Panc1 (cell line): ENCODE results near the gene PRR29. TPM values are rescaled to one million over a fixed set of nuclear protein-coding genes. Genes with fewer than 3 reads are reported as not detected.

Experiments
- ATAC-seq: fragments of 200-7000 bp; cut with Tn5 transposase; 2 replicates; pipeline ENCODE4 v1.9.1; 2020; ENCODE audit warnings: mild to moderate bottlenecking, moderate library complexity
- BruUV-seq: library from RNA; stranded (reverse); fragments of 400-500 nt; replicated peaks from 2 replicates; lab custom pipeline; 2021; lab: Mats Ljungman, UMichigan
- CTCF ChIA-PET: fragments of 300-600 bp; sonication (Branson Sonifier 250); formaldehyde crosslinking; loops from one replicate; lab custom pipeline; 2022; ENCODE audit warnings: antibody characterized with exemption; lab: Charles Lee
- POLR2A ChIA-PET: fragments of 300-600 bp; sonication (Branson Sonifier 250); formaldehyde crosslinking; loops from one replicate; lab custom pipeline; 2022; ENCODE audit warnings: antibody characterized with exemption; lab: Charles Lee
- DNase-seq: peaks from one replicate; pipeline ENCODE4 v3.0.0-alpha.2; 2010; ENCODE audit warnings: low read depth, low spot score
- H3K27ac ChIP-seq: 2 replicates; pipeline ENCODE4 v1.5.1; 2011; ENCODE audit warnings: mild to moderate bottlenecking, low read length, inconsistent platforms
- H3K27me3 ChIP-seq: fragments of 200-500 bp; sonication (Bioruptor generic); 2 replicates; pipeline ENCODE4 v1.6.0; 2014; ENCODE audit warnings: low read length, inconsistent platforms; ENCODE audit not compliant: control insufficient read depth, insufficient read depth
- H3K36me3 ChIP-seq: fragments of 200-500 bp; sonication (Bioruptor generic); 2 replicates; pipeline ENCODE4 v1.5.1; 2014; ENCODE audit warnings: inconsistent platforms, mild to moderate bottlenecking, low read length, moderate library complexity; ENCODE audit not compliant: control insufficient read depth, insufficient read depth
- H3K4me1 ChIP-seq: 2 replicates; pipeline ENCODE4 v1.5.1; 2011; ENCODE audit warnings: inconsistent platforms, mild to moderate bottlenecking, low read length, moderate library complexity; ENCODE audit not compliant: control insufficient read depth, insufficient read depth
- H3K4me3 ChIP-seq, 2 experiments: 2 replicates each; pipeline ENCODE4 v1.5.1; 2011 to 2012; ENCODE audit warnings: low read depth in 2 of 2, low read length in 2 of 2, mild to moderate bottlenecking in 2 of 2, inconsistent platforms in 1 of 2, moderate library complexity in 1 of 2
- H3K9me3 ChIP-seq: fragments of 200-500 bp; sonication (Bioruptor generic); 2 replicates; pipeline ENCODE4 v1.5.1; 2014; ENCODE audit warnings: low read depth, mild to moderate bottlenecking, inconsistent platforms, low read length, moderate library complexity; ENCODE audit not compliant: control insufficient read depth, insufficient read depth
- CTCF ChIP-seq: fragments of 450-650 bp; IDR thresholded peaks from 2 replicates; pipeline ENCODE4 v1.5.1; 2017; ENCODE audit warnings: mild to moderate bottlenecking
- POLR2AphosphoS5 ChIP-seq: IDR thresholded peaks from 2 replicates; pipeline ENCODE4 v1.6.1; 2012; ENCODE audit warnings: mild to moderate bottlenecking, low read depth, low read length, moderate library complexity
- REST ChIP-seq, 2 experiments: IDR thresholded peaks; 2 replicates each; pipeline ENCODE4 v1.6.1; 2011 to 2012; ENCODE audit warnings: low read depth in 2 of 2, control low read depth in 1 of 2, low read length in 1 of 2, mild to moderate bottlenecking in 1 of 2, moderate library complexity in 1 of 2; ENCODE audit not compliant: insufficient read depth in 1 of 2
- SIN3A ChIP-seq: IDR thresholded peaks from 2 replicates; pipeline ENCODE4 v1.6.1; 2012; ENCODE audit warnings: low read depth, mild to moderate bottlenecking, low read length, moderate library complexity, borderline replicate concordance; ENCODE audit not compliant: insufficient read depth
- TCF7L2 ChIP-seq: IDR thresholded peaks from 2 replicates; pipeline ENCODE4 v1.6.1; 2011; ENCODE audit warnings: mild to moderate bottlenecking, low read depth, low read length, inconsistent platforms
- in situ Hi-C: cut with HindIII; loops from 2 replicates; pipeline ENCODE4 v1.10.0; 2016; ENCODE audit warnings: low sequenced_read_pairs, low pct_unique_long_range_greater_than_20kb
- intact Hi-C: fragments of 100-400 bp; cut with micrococcal nuclease; formaldehyde crosslinking; loops from one replicate; pipeline ENCODE4 v1.10.0; 2022; ENCODE audit not compliant: unreplicated experiment
- total RNA-seq: library from RNA; stranded (reverse); gene quantifications from one replicate; pipeline ENCODE4 v1.2.1, GENCODE V29; 2021; ENCODE audit not compliant: unreplicated experiment

PRR29 gene
- total RNA-seq, 1 experiment from 2014 or later = 0.10 TPM

GRCh38 chr17:64022611-64023063 lies 24.5 kb downstream of the PRR29 start:
- no TSS peak for BruUV-seq
- no peak for ATAC-seq
- no peak for DNase-seq
- intact Hi-C loops = loop anchor here (10.0 kb wide), 1 partner anchor 108 kb away; the partner anchor contains the start of genes CSHL1 and GH1
- Histone ChIP-seq H3K4me1 (no peaks in the 10 kb centered on the region), H3K27me3 (no peaks in the 10 kb centered on the region), H3K9me3 (no peaks in the 10 kb centered on the region), H3K27ac (no peak overlapping the region), H3K36me3 (no peaks in the 10 kb centered on the region), H3K4me3 (no peak overlapping the region)
- ChIA-PET CTCF (no interaction called here), POLR2A (interaction anchor here (0.7 kb wide), 1 partner anchor 34 kb away, joined by 4 read pairs; no protein-coding TSS in a partner anchor)
- in situ Hi-C loops = no loop called here
- no peak for TF ChIP-seq TCF7L2
- no peak for TF ChIP-seq SIN3A
- no peak for TF ChIP-seq CTCF
- no peak for TF ChIP-seq REST (IDR thresholded peaks at IDR 0.05; ENCODE audit: insufficient read depth in 1 of 2, low read depth in 2 of 2, low read length in 1 of 2)
- TF ChIP-seq POLR2AphosphoS5 = no peak

GRCh38 chr17:64024215-64024654 lies 26.1 kb downstream of the PRR29 start:
- ATAC-seq (no peak), DNase-seq (no peak)
- intact Hi-C loops (loop anchor here (10.0 kb wide), 1 partner anchor 109 kb away; the partner anchor contains the start of genes CSHL1 and GH1), in situ Hi-C loops (no loop called here)
- TF ChIP-seq TCF7L2 (no peak), POLR2AphosphoS5 (no peak), SIN3A (no peak), CTCF (no peak), REST (IDR thresholded peaks at IDR 0.05; ENCODE audit: insufficient read depth in 1 of 2, low read depth in 2 of 2, low read length in 1 of 2) (no peak)
- ChIA-PET CTCF (interaction anchor here (0.9 kb wide), 1 partner anchor 279 kb away, joined by 3 read pairs; no protein-coding TSS in a partner anchor), POLR2A (no interaction called here)
- no TSS peak for BruUV-seq
- H3K4me1 ChIP-seq = no peaks in the 10 kb centered on the region
- H3K9me3 ChIP-seq = no peaks in the 10 kb centered on the region
- H3K36me3 ChIP-seq = no peaks in the 10 kb centered on the region
- H3K27me3 ChIP-seq = no peaks in the 10 kb centered on the region
- no peak overlapping the region for H3K4me3 ChIP-seq
- H3K27ac ChIP-seq = no peak overlapping the region
